OCI-LY3 (cell line): Measurements from ENCODE around the gene SYNGR4.

Experiments used
- H2AFZ ChIP-seq: fragments of 200-600, 300-600 bp; shearing (Covaris generic); 2 replicates; pipeline ENCODE4 v1.6.0; 2014; ENCODE audit warnings: antibody characterized with exemption, low read depth, low read length
- H3K27ac ChIP-seq: fragments of 200-600, 300-600 bp; sonication (generic); 2 replicates; pipeline ENCODE4 v1.5.1; 2014; ENCODE audit warnings: mild to moderate bottlenecking, low read length, moderate library complexity, mixed read lengths
- H3K27me3 ChIP-seq: fragments of 200-600, 300-600 bp; sonication (generic); 2 replicates; pipeline ENCODE4 v1.6.1; 2014; ENCODE audit warnings: low read depth, low read length, mixed read lengths
- H3K36me3 ChIP-seq: fragments of 200-600, 300-600 bp; sonication (generic); replicated peaks from 2 replicates; pipeline ENCODE3; 2014; ENCODE audit warnings: low read depth, low read length, mixed read lengths
- H3K4me1 ChIP-seq: fragments of 300-600, 200-600 bp; sonication (generic); 2 replicates; pipeline ENCODE4 v1.6.1; 2014; ENCODE audit warnings: low read length, mixed read lengths
- H3K4me2 ChIP-seq: fragments of 200-600, 300-600 bp; sonication (generic); 2 replicates; pipeline ENCODE4 v1.6.1; 2014; ENCODE audit warnings: low read length, mixed read lengths
- H3K4me3 ChIP-seq: fragments of 300-600, 200-600 bp; sonication (generic); 2 replicates; pipeline ENCODE4 v1.5.1; 2014; ENCODE audit warnings: antibody characterized with exemption, mild to moderate bottlenecking, low read length, moderate library complexity
- H3K79me2 ChIP-seq: fragments of 300-600, 200-600 bp; shearing (Covaris generic); 2 replicates; pipeline ENCODE4 v1.6.1; 2014; ENCODE audit warnings: mild to moderate bottlenecking, low read length, mixed read lengths
- H3K9ac ChIP-seq: fragments of 300-600, 200-600 bp; shearing (Covaris generic); 2 replicates; pipeline ENCODE4 v1.6.0; 2014; ENCODE audit warnings: mild to moderate bottlenecking, low read length, moderate library complexity
- H3K9me3 ChIP-seq: fragments of 200-600, 300-600 bp; shearing (Covaris generic); 2 replicates; pipeline ENCODE4 v1.6.1; 2014; ENCODE audit warnings: low read length, mixed read lengths; ENCODE audit not compliant: insufficient read depth
- H4K20me1 ChIP-seq: fragments of 200-600, 300-600 bp; sonication (generic); 2 replicates; pipeline ENCODE4 v1.6.1; 2016; ENCODE audit warnings: low read length, mixed read lengths; ENCODE audit not compliant: insufficient read depth
- EZH2phosphoT487 ChIP-seq: fragments of 200-600 bp; shearing (Covaris generic); IDR thresholded peaks from 2 replicates; pipeline ENCODE4 v1.6.1; 2018; ENCODE audit warnings: antibody characterized with exemption, mixed run types, low read depth
- TF ChIP-seq, protein P1 (sequence below): fragments of 200-600, 300-600 bp; sonication (generic); IDR thresholded peaks from 2 replicates; pipeline ENCODE4 v1.5.1; 2014; ENCODE audit warnings: antibody characterized with exemption, low read length, low read depth

SYNGR4 gene

GRCh38 chr19:48415806-48416221, 51.6 kb downstream of the SYNGR4 start:
- H3K9ac ChIP-seq, result no peak overlapping the region
- no peak overlapping the region for H2AFZ ChIP-seq
- H3K79me2 ChIP-seq, result no peaks in the 10 kb centered on the region
- H3K4me1 ChIP-seq, result peaks cover 4% of the 10 kb centered on the region; the same call in 1 of the 2 replicates
- H4K20me1 ChIP-seq, result no peaks in the 10 kb centered on the region
- H3K9me3 ChIP-seq, result no peaks in the 10 kb centered on the region
- H3K4me2 ChIP-seq, result no peak overlapping the region
- H3K27ac ChIP-seq, result no peak overlapping the region
- no peaks in the 10 kb centered on the region for H3K27me3 ChIP-seq
- no peaks in the 10 kb centered on the region for H3K36me3 ChIP-seq
- H3K4me3 ChIP-seq, result no peak overlapping the region
- TF ChIP-seq, protein P1, sequence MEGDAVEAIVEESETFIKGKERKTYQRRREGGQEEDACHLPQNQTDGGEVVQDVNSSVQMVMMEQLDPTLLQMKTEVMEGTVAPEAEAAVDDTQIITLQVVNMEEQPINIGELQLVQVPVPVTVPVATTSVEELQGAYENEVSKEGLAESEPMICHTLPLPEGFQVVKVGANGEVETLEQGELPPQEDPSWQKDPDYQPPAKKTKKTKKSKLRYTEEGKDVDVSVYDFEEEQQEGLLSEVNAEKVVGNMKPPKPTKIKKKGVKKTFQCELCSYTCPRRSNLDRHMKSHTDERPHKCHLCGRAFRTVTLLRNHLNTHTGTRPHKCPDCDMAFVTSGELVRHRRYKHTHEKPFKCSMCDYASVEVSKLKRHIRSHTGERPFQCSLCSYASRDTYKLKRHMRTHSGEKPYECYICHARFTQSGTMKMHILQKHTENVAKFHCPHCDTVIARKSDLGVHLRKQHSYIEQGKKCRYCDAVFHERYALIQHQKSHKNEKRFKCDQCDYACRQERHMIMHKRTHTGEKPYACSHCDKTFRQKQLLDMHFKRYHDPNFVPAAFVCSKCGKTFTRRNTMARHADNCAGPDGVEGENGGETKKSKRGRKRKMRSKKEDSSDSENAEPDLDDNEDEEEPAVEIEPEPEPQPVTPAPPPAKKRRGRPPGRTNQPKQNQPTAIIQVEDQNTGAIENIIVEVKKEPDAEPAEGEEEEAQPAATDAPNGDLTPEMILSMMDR, result no peak
- no peak for TF ChIP-seq EZH2phosphoT487

GRCh38 chr19:48417421-48417820, 53.3 kb downstream of the SYNGR4 start:
- no peak overlapping the region for H3K9ac ChIP-seq
- H4K20me1 ChIP-seq, result no peaks in the 10 kb centered on the region
- H3K9me3 ChIP-seq, result no peaks in the 10 kb centered on the region
- H3K4me1 ChIP-seq, result peaks cover 4% of the 10 kb centered on the region; the same call in 1 of the 2 replicates
- H2AFZ ChIP-seq, result no peak overlapping the region
- no peak overlapping the region for H3K4me2 ChIP-seq
- H3K36me3 ChIP-seq, result no peaks in the 10 kb centered on the region
- H3K79me2 ChIP-seq, result no peaks in the 10 kb centered on the region
- H3K4me3 ChIP-seq, result no peak overlapping the region
- no peak overlapping the region for H3K27ac ChIP-seq
- TF ChIP-seq, protein P1, result no peak
- no peak for TF ChIP-seq EZH2phosphoT487
- no peaks in the 10 kb centered on the region for H3K27me3 ChIP-seq

GRCh38 chr19:48418317-48419064, 54.3 kb downstream of the SYNGR4 start:
- H3K9me3 ChIP-seq, result no peaks in the 10 kb centered on the region
- peaks cover 4% of the 10 kb centered on the region; the same call in 1 of the 2 replicates for H3K4me1 ChIP-seq
- peak overlapping the region; percentile 12; the same call in 1 of the 2 replicates for H3K9ac ChIP-seq
- H3K4me3 ChIP-seq, result peak overlapping the region; percentile 68
- H3K79me2 ChIP-seq, result no peaks in the 10 kb centered on the region
- no peaks in the 10 kb centered on the region for H4K20me1 ChIP-seq
- peak overlapping the region; percentile 23; the same call in 1 of the 2 replicates for H2AFZ ChIP-seq
- H3K27me3 ChIP-seq, result no peaks in the 10 kb centered on the region
- H3K27ac ChIP-seq, result no peak overlapping the region
- TF ChIP-seq, protein P1, result peak; percentile 18
- TF ChIP-seq EZH2phosphoT487, result no peak
- peak overlapping the region; percentile 47 for H3K4me2 ChIP-seq
- H3K36me3 ChIP-seq, result no peaks in the 10 kb centered on the region

DNA sequence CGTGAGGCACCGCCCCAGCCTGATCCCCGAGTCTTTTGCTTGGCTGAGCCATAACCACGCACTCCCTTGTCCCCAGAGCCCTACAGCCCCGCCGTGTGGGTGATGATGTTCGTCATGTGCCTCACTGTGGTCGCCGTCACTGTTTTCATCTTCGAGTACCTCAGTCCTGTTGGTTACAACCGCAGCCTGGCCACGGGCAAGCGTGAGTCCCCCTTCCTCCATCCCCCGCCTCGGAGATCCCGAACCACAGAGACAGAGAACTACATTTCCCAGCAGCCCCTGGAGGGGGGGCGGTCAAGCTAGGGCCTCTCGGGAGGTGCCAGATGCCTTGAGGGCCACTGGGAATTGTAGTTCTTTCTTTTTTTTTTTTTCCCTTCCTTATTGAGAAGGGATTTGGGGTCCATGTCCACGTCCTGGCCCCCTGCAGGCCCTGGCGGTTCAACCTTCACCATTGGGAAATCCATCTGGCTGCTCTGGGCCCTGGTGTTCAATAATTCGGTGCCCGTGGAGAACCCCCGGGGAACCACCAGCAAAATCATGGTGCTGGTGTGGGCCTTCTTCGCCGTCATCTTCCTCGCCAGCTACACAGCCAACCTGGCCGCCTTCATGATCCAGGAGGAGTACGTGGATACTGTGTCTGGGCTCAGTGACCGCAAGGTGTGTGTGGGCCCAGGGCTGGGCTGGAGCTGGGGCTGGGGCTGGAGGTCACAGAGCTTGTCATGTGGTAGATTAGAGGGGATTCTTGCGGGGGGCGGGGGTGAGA, 55.2 kb downstream of the SYNGR4 start:
- Histone ChIP-seq H3K9me3 (no peaks in the 10 kb centered on the region), H3K4me1 (peaks cover 5% of the 10 kb centered on the region), H2AFZ (peak overlapping the region; percentile 48), H3K79me2 (no peaks in the 10 kb centered on the region), H3K36me3 (no peaks in the 10 kb centered on the region), H3K4me2 (peak overlapping the region; percentile 47), H3K27ac (no peak overlapping the region), H3K27me3 (no peaks in the 10 kb centered on the region), H3K4me3 (peak overlapping the region; percentile 68), H3K9ac (peak overlapping the region; percentile 12; the same call in 1 of the 2 replicates), H4K20me1 (no peaks in the 10 kb centered on the region)
- TF ChIP-seq, protein P1, result no peak
- no peak for TF ChIP-seq EZH2phosphoT487
